Keratinocyte (primary cell): ENCODE results near the gene NOA1.

Experiments
- EZH2 ChIP-seq: IDR thresholded peaks from one replicate; pipeline ENCODE4 v1.6.1; 2012; ENCODE audit warnings: inconsistent platforms, mild to moderate bottlenecking, low read length, moderate library complexity
- TF ChIP-seq, protein P1 (sequence below), 3 experiments: IDR thresholded peaks in 1 of 3; conservative IDR thresholded peaks in 1 of 3; optimal IDR thresholded peaks in 1 of 3; 2 replicates in 2 of 3; 3 replicates in 1 of 3; pipeline versions ENCODE3 to v1.5.1; 2011; ENCODE audit warnings: low read length in 3 of 3, mild to moderate bottlenecking in 3 of 3, moderate library complexity in 2 of 3, control low read depth in 1 of 3, inconsistent platforms in 1 of 3; ENCODE audit not compliant: insufficient read depth in 2 of 3; ENCODE audit errors: extremely low read depth in 1 of 3

DNA sequence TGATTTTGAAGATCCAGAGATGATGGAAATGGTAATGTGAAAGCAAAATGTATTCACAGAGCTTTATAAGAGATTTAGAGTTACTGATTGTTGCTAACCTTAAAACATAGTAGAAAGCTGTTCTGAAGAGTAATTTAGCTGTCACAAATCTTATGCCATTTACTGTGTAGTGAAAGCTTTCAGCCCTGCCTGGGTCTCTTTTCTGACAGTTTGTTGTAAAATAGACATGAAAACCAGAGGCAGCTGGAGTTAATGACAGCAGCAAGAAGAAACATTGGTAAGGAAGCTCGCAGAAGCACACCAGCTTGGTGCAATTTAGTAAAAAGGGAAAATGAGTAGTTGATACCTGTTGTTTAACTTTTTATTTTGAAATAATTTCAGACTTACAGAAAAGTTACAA lies 22.3 kb upstream of the NOA1 start:
- TF ChIP-seq, protein P1, sequence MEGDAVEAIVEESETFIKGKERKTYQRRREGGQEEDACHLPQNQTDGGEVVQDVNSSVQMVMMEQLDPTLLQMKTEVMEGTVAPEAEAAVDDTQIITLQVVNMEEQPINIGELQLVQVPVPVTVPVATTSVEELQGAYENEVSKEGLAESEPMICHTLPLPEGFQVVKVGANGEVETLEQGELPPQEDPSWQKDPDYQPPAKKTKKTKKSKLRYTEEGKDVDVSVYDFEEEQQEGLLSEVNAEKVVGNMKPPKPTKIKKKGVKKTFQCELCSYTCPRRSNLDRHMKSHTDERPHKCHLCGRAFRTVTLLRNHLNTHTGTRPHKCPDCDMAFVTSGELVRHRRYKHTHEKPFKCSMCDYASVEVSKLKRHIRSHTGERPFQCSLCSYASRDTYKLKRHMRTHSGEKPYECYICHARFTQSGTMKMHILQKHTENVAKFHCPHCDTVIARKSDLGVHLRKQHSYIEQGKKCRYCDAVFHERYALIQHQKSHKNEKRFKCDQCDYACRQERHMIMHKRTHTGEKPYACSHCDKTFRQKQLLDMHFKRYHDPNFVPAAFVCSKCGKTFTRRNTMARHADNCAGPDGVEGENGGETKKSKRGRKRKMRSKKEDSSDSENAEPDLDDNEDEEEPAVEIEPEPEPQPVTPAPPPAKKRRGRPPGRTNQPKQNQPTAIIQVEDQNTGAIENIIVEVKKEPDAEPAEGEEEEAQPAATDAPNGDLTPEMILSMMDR (optimal IDR thresholded peaks at IDR 0.05 in 1 of 3, IDR thresholded peaks at IDR 0.05 in 1 of 3, conservative IDR thresholded peaks at IDR 0.05 in 1 of 3; ENCODE audit: extremely low read depth in 1 of 3, insufficient read depth in 2 of 3, low read length in 3 of 3) = no peak
- no peak for TF ChIP-seq EZH2
